Stomach (tissue), 9 donors: ENCODE results near the gene ADAMTSL4. TPM values are rescaled to one million over a fixed set of nuclear protein-coding genes. Genes with fewer than 3 reads are reported as not detected.
"Not testable (repeated sequence)": the region's sequence is repeated elsewhere in the genome, so short reads cannot be mapped to it uniquely, and the experiment has no call there.

ENCODE experiments used
- DNase-seq, 2 donors: peaks; one replicate each; pipeline versions ENCODE4 v3.0.0 to v3.0.0-alpha.2; 2013 to 2019
- H3K27ac ChIP-seq, 5 donors: fragments of 200-600 bp in 4 of 5; sonication (generic) in 4 of 5; one replicate each; pipeline ENCODE4 v1.5.1; 2013 to 2019; ENCODE audit warnings: mild to moderate bottlenecking in 1 of 5, moderate library complexity in 1 of 5
- H3K27me3 ChIP-seq, 3 donors: fragments of 200-600 bp; sonication (generic); one replicate each; pipeline ENCODE4 v1.5.1; 2017 to 2019; ENCODE audit warnings: mixed run types in 1 of 3
- H3K36me3 ChIP-seq, 4 donors: fragments of 200-600 bp; sonication (generic); 1 replicate in 3 of 4; 2 replicates in 1 of 4; pipeline ENCODE4 v1.5.1; 2016 to 2019
- H3K4me1 ChIP-seq, 4 donors: fragments of 200-600 bp; sonication (generic); one replicate each; pipeline ENCODE4 v1.5.1; 2016 to 2019
- H3K4me3 ChIP-seq, 4 donors: fragments of 200-600 bp; sonication (generic) in 3 of 4; one replicate each; pipeline ENCODE4 v1.5.1; 2016 to 2019; ENCODE audit warnings: mild to moderate bottlenecking in 1 of 4
- H3K9me3 ChIP-seq, 4 donors: fragments of 200-600 bp; sonication (generic); one replicate each; pipeline ENCODE4 v1.5.1; 2016 to 2019
- EP300 ChIP-seq: sonication (generic); formaldehyde crosslinking; IDR thresholded peaks from one replicate; pipeline ENCODE4 v1.6.1; 2017; ENCODE audit warnings: antibody characterized with exemption
- POLR2A ChIP-seq, 4 donors: fragments of 450-650 bp; IDR thresholded peaks; one replicate each; pipeline ENCODE4 v1.6.1; 2016; ENCODE audit warnings: antibody characterized with exemption in 4 of 4, control low read depth in 2 of 4, mild to moderate bottlenecking in 1 of 4, moderate library complexity in 1 of 4
- POLR2AphosphoS5 ChIP-seq, 3 donors: sonication (generic); formaldehyde crosslinking; IDR thresholded peaks; one replicate each; pipeline ENCODE4 v1.6.1; 2016; ENCODE audit warnings: antibody characterized with exemption in 3 of 3
- WGBS, 5 donors: extraction: QIAGEN DNeasy Blood & Tissue Kit in 3 of 5; methylation state at CpG; one replicate each; pipeline versions ENCODE4 v1.1.5 to v1.1.7; 2013 to 2018; 5-methylcytosine and 5-hydroxymethylcytosine counted together
- intact Hi-C: fragments of 100-400 bp; cut with DNase I; formaldehyde crosslinking; loops from one replicate; pipeline ENCODE4 v1.15.1; 2023; ENCODE audit warnings: low total_unique reads
- polyA plus RNA-seq, 3 donors: library from polyadenylated mRNA; stranded (reverse); fragments of 200-250 nt; gene quantifications; one replicate each; pipeline ENCODE4 v1.2.3, GENCODE V29; 2013
- total RNA-seq, 5 donors: library from RNA; depleted of rRNA; stranded (reverse); fragments of >200 nt; gene quantifications; one replicate each; pipeline versions ENCODE4 v1.1.0 to v1.2.3, GENCODE V29; 2014 to 2016
- TF ChIP-seq, protein P1 (sequence below), 7 experiments: fragments of 450-650 bp in 4 of 7; fragments of 200-600 bp in 3 of 7; sonication (generic) in 3 of 7; IDR thresholded peaks; one replicate each; pipeline ENCODE4 v1.5.1; 2016 to 2019; ENCODE audit warnings: antibody characterized with exemption in 7 of 7, control low read depth in 2 of 7, mild to moderate bottlenecking in 1 of 7
- donor health status: healthy with polysubstance abuse.
- donor health status: Bipolar disorder and iron deficiency.
- donor health status: healthy.

The ADAMTSL4 gene
- total and polyA plus RNA-seq, 8 donors = 4.9 to 54.2 (median 10.2) TPM

DNA sequence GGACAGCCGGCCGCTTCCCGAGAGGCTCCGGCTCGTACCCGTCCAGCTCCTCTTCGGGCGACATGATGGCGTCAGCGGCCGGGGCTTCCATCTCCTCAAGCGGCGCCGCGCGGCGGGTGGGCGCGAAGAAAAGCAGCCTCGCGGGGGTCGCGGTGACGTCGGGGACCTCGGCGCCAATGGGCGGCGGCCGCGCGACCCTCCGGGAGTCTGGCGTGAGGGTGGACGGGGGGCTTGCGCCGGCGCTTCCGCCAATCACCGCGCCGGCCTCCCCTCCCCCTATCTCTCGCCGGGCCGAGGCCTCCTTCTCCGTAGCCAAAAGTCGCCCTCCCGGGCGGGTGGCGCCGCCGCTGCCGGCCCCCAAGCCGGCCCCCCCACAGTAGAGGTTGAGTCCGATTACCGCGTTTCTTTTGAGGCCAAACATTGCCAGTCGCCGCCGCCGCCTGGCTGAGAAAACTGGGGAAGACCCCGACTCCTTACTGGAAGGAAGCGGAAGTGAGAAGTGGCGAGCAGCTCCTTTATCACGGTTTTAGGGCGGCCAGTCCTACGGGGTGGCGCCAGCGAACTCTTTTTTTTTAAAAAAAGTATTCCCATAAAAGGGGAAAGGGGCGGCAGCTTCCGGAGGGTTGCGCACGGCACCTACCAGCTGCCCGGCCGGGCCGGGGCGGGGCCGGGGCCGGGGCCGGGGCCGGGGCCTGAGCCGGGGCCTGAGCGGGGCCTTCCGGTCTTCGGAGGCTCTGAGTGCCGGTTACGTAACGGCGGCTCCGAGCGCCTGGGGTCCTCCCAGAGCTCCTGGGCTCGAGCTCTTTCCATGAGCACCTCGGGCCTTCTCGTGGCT lies 30.1 kb downstream of the ADAMTSL4 start, which contains the start of gene MCL1:
MCL1 (minus strand) TSS at position 501 of the 835 bp plus-strand sequence; CDS start at position 421, 80 bp downstream.
- H3K27ac ChIP-seq = peak within 1 kb of the TSS; percentile 94 to 100 (median 100)
- no peaks in the 10 kb centered on the region for H3K9me3 ChIP-seq
- H3K27me3 ChIP-seq = no peaks in the 10 kb centered on the region
- H3K4me1 ChIP-seq = peaks cover 22 to 43% (median 25%) of the 10 kb centered on the region in 4 donors
- intact Hi-C loops = no loop called here
- H3K36me3 ChIP-seq = peaks cover 33 to 37% (median 35%) of the 10 kb centered on the region in 4 donors
- DNase-seq = peak; percentile 95 to 98
- TF ChIP-seq POLR2A (IDR thresholded peaks at IDR 0.05) (peak in 2 of 4 donors; percentile 83 to 97), POLR2AphosphoS5 (IDR thresholded peaks at IDR 0.05) (peak; percentile 93 to 100 (median 99)), EP300 (no peak)
- TF ChIP-seq, protein P1, sequence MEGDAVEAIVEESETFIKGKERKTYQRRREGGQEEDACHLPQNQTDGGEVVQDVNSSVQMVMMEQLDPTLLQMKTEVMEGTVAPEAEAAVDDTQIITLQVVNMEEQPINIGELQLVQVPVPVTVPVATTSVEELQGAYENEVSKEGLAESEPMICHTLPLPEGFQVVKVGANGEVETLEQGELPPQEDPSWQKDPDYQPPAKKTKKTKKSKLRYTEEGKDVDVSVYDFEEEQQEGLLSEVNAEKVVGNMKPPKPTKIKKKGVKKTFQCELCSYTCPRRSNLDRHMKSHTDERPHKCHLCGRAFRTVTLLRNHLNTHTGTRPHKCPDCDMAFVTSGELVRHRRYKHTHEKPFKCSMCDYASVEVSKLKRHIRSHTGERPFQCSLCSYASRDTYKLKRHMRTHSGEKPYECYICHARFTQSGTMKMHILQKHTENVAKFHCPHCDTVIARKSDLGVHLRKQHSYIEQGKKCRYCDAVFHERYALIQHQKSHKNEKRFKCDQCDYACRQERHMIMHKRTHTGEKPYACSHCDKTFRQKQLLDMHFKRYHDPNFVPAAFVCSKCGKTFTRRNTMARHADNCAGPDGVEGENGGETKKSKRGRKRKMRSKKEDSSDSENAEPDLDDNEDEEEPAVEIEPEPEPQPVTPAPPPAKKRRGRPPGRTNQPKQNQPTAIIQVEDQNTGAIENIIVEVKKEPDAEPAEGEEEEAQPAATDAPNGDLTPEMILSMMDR (IDR thresholded peaks at IDR 0.05) = peak in 2 of 7 experiments; percentile 17 to 29
- H3K4me3 ChIP-seq = peak within 1 kb of the TSS; percentile 74 to 99 (median 88)
- 0 to 1% (median 0%) methylated on average over 28 to 94 of the region's 94 CpGs for WGBS, 5 donors

DNA sequence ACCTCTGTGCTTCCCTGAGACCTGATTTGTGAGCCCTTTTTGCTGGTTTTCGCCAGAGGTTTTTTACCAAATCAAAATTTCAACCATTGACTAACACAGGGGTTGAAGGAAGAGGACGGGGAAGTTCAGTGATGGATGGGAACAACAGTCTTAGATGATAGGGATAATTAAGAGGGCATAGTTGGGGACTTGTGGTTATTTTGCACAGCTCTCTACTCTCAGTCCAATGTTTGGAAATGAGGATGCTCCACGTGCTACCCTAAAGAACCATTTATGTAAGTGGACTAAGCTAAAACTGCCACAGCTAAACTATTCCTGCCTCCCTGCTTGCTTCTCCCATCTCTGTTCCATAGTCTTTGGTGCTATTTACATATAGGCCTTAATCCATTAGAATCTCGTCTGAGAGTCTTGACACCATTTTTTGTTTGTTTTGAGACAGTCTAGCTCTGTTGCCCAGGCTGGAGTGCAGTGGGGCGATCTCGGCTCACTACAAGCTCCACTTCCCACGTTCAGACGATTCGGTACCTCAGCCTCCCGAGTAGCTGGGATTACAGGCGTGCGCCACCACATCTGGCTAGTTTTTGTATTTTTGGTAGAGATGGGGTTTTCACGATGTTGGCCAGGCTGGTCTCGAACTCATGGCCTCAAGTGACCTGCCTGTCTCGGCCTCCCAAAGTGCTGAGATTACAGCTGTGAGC lies 30.9 kb downstream of the ADAMTSL4 start:
- WGBS, 5 donors = 70 to 73% (median 71%) methylated on average over 15 of the region's 15 CpGs

DNA sequence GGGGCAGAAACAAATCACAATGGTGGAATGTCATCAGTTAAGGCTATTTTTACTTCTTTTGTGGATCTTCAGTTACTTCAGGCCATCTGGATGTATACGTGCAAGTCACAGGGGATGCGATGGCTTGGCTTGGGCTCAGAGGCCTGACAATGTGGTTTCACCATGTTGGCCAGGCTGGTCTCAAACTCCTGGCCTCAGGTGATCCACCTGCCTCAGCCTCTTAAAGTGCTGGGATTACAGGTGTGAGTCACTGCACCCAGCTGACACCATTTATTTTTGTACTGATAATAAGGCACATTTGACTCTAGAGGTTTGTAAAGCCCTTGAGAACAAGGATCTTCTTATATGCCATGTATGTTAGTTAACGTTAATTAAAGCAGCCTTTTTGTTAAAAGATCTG lies 31.8 kb downstream of the ADAMTSL4 start:
- Histone ChIP-seq H3K4me1 (peaks cover 8 to 27% (median 10%) of the 10 kb centered on the region in 4 donors), H3K36me3 (peaks cover 16 to 20% (median 19%) of the 10 kb centered on the region in 4 donors)
- WGBS, 5 donors = 89 to 92% (median 90%) methylated on average over 2 to 3 of the region's 3 CpGs
- H3K27ac ChIP-seq, DNase-seq, H3K27me3 ChIP-seq, H3K9me3 ChIP-seq, intact Hi-C loops, H3K4me3 ChIP-seq: not testable (repeated sequence)

More for the DNA sequence above, 30.9 kb downstream of the ADAMTSL4 start:
- Histone ChIP-seq H3K36me3 (peaks cover 25 to 29% (median 27%) of the 10 kb centered on the region in 4 donors), H3K27me3 (no peaks in the 10 kb centered on the region), H3K27ac (peak overlapping the region; percentile 94 to 100 (median 100)), H3K4me3 (peak overlapping the region; percentile 74 to 99 (median 88)), H3K9me3 (no peaks in the 10 kb centered on the region), H3K4me1 (peaks cover 14 to 35% (median 18%) of the 10 kb centered on the region in 4 donors)
- TF ChIP-seq POLR2A (IDR thresholded peaks at IDR 0.05) = no peak
- intact Hi-C loops = no loop called here
- DNase-seq = no peak

DNA sequence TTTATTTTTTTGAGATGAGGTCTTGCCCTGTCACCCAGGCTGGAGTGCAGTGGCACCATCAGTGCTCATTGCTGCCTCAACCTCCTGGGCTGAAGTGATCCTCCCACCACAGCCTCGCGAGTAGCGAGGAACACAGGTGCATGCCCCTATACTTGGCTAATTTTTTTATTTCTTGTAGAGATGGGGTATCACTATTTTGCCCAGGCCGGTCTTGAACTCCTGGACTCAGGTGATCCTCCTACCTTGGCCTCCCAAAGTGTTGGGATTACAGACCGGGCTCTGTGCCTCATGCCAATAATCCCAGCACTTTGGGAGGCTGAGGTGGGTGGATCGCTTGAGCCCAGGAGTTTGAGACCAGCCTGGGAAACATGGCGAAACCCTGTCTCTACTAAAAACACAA lies 32.2 kb downstream of the ADAMTSL4 start:
- WGBS, 5 donors = 96 to 99% (median 98%) methylated on average over 7 of the region's 7 CpGs
- DNase-seq, H3K27me3 ChIP-seq, H3K4me3 ChIP-seq, intact Hi-C loops, H3K27ac ChIP-seq, H3K9me3 ChIP-seq: not testable (repeated sequence)
- H3K36me3 ChIP-seq = peaks cover 12 to 17% (median 14%) of the 10 kb centered on the region in 4 donors
- peaks cover 8 to 22% (median 8%) of the 10 kb centered on the region in 4 donors for H3K4me1 ChIP-seq

DNA sequence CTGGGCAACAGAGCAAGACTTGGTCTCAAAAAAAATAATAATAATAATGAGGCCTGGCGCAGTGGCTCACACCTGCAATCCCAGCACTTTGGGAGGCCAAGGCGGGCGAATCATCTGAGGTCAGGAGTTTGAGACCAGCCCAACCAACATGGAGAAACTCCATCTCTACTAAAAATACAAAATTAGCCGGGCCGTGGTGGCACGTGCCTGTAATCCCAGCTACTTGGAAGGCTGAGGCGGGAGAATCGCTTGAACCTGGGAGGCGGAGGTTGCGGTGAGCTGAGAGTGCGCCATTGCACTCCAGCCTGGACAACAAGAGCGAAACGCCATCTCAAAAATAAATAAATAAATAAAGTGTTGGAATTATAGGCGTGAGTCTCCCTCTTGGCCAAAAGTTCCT lies 32.8 kb downstream of the ADAMTSL4 start:
- Histone ChIP-seq H3K36me3 (peaks cover 7 to 11% (median 9%) of the 10 kb centered on the region in 4 donors), H3K4me1 (peaks cover 8 to 22% (median 8%) of the 10 kb centered on the region in 4 donors)
- H3K27me3 ChIP-seq, H3K4me3 ChIP-seq, intact Hi-C loops, H3K9me3 ChIP-seq, DNase-seq, H3K27ac ChIP-seq: not testable (repeated sequence)
- 93 to 98% (median 97%) methylated on average over 14 of the region's 14 CpGs for WGBS, 5 donors

DNA sequence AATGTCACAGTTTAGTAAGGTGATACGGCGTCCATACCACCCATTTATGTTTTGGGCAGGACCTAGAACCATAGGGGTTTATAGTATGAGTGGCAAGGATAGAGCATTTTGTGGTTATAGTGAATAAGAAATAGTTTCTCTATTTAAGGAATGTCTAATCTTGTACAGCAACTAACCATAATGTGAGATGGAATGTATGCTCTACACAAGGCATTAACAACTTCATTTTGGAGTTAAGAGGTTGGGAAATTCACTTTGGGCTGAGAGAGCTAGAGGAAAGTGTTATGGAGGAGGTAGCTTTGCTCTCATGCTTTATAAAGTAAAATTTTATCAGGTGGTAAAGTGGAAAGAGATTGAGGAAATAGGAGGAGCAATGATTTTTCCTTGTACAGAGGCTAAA lies 33.2 kb downstream of the ADAMTSL4 start:
- H3K27me3 ChIP-seq = no peaks in the 10 kb centered on the region
- H3K36me3 ChIP-seq = peaks cover 2 to 7% (median 5%) of the 10 kb centered on the region in 4 donors
- no peak overlapping the region for H3K4me3 ChIP-seq
- H3K4me1 ChIP-seq = peaks cover 8 to 22% (median 8%) of the 10 kb centered on the region in 4 donors
- no peak overlapping the region for H3K27ac ChIP-seq
- DNase-seq = no peak
- WGBS, 5 donors = 75 to 100% (median 93%) methylated on average over 2 of the region's 2 CpGs
- no peak for TF ChIP-seq EP300
- TF ChIP-seq, protein P1 (IDR thresholded peaks at IDR 0.05) = no peak
- TF ChIP-seq POLR2AphosphoS5 (IDR thresholded peaks at IDR 0.05) = no peak
- TF ChIP-seq POLR2A (IDR thresholded peaks at IDR 0.05) = no peak
- H3K9me3 ChIP-seq = no peaks in the 10 kb centered on the region
- intact Hi-C loops = no loop called here
